Activated CD4-positive, alpha-beta T cell treated with anti-CD3 and anti-CD28 coated beads for 1 hour (primary cell): ENCODE data around the gene SFTPD.

Source experiments
- DNase-seq: peaks from one replicate; pipeline ENCODE4 v3.0.0-alpha.2; 2020

Gene SFTPD

DNA sequence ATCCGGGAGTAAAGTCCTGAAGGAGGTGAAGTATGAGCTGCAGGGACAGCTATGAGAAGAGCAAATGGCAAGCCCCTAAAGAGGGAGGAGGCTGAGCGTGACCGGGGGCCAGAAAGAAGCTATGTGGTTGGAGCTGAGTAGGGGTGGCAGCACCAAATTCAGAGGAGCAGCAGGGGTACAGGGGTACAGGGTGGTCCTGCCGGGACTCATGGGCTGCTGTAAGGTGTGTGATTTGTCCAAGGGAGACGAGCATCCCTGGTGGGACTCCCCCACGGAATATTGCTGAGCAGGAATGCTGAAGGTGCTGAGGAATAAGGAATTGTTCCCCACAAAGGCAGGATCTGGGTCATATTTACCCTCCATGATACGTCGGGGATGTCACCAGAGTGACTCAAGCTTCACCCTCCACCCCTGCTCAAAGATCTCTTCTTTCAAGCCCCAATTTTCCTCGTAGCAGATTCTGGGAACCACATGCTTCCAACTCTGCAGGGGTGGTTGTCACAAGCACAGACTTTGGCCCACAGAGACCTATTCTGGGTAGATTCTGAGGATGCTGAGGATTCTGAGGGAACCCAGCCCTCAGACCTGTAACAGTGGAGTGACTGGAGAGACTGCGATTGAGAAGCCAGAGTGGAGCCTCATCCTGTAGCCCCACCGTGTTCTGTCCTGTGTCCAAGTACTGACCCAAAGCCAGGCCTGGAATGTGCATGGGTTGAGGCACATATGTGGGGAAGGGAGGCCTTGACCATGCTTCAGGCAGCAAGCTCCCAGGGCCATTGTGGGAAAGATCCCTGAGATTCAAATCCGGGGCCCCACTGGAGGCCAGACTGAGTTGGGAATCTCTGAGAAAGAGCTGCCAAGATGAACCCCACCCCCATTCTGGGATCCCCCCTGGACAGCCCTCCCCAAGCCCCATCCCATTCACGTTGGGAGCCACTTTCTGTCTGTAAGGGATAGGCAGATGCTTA, 4.2 kb downstream of the SFTPD start:
- DNase-seq, result no peak

DNA sequence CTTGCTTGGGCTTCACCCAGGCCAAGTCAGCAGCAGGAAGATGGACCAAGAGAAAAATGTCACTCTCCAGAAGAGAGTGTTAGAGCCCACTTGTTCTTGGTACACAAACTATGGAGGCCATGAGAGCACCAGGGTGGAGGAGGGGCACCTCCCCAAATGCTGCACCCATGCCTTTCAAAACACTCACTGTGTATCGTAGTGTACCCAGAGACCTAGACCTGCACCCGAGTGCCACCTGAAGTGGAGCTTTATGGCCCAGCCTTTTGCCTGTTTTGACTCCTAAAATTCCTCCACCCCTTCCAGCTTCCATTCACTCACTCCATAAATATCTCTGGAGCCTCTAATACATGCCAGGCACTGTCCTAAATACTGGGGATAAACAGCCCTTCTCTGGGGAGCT, 5.0 kb downstream of the SFTPD start:
- no peak for DNase-seq

DNA sequence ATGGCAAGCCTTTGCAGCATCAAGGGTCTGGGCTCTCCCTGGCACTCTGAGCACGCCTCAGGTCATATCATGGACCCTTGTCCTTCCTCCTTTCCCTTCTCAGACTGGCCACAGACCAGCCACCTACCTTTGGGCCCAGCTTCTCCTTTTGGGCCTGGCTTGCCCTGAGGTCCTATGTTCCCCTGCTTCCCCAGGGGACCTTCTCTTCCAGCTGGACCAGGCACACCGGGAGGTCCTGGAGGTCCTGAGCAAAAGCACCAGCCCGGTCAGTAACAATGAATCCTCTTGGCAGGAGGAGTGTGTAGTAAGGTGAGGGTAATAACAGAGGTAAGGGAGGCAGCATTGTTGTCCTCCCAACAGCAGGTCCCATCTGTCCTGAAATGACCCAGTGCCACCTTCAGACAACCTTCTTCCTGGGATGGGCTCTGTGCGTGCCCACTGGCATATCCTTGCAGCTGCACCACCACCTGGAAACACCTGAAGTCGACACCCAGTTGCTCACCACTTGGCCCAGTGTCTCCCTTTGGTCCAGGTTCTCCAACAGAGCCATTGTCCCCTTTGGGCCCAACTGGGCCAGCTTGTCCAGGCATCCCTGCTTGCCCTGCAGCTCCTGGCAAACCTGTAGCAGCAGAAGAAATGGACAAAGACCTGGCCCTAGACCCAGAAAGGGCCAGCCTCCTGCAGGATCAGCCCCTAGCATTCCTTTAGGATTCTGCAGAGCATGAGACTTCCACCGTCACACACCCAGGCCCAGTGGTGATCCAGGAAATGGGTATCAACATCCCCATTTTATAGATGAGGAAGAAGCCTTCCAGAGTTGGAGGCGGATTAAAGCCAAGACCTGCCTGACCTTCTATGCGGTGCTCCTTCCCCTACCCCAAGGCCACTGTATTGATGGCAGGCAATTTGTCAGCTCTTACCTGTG, 6.4 kb downstream of the SFTPD start:
- no peak for DNase-seq

DNA sequence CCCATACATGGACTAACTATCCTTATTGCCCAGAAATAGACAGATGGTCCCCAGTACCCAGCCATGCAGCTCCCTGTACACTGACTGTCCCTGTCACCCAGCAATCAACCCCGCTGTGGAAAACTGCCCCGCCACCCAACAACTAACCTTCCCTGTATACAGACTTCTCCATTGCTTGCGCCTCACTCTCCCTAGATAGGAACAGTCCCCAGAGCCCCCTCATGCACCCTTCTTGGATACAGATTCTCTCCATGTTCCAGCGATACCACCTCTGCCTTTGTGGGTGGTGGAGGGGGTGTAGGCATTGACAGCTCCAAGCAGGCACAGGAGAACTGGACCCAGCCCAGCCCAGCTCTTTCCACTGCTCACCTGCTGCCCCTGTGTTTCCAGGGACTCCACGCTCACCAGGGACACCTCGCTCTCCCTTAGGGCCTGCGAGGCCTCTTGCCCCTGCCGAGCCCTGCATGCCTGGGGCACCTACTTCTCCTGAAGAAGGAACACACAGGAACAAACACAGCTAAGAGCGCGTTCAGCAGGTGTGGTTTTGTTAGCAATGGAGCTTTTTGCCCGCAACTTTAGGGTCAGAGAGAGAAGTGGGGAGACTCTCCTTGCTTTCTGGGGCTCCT, 7.2 kb downstream of the SFTPD start:
- DNase-seq, result no peak

DNA sequence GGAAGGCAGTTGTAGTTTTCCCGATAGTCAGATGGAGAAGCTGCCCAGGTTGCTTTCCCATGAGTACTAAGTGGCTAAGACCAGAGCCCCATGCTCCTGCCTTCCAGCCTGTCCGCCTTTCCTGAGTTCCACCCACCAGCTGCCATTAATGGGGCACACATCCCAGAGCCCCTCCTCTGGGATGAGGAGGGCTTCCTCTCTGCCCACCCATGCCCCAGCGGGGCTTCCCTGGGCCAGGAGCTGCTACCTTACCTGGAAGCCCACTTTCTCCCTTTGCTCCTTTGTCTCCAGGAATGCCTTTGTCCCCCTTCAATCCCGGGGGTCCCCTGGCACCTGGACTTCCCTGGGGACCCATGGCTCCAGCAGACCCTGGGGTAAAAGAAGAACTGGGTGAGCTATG, 7.8 kb downstream of the SFTPD start:
- no peak for DNase-seq

DNA sequence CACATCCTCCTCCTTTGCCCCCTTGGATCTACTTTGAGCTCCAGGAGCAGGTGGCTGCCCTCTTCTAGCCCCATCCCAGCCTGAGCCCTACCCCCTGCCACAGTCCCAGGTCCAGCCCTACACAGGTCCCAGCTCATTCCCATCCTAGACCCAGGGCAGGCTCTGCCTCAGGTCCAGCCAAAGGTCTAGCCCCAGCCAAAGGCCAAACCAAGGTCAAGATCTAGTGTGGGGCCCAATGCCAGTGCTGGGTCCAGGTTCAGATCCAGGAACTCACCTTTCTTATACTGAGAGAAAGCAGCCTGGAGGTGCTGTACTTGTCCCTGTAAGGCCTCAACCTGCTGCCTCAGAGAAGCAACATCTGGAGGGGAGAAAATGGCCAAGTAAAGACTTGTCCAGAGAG, 8.5 kb downstream of the SFTPD start:
- DNase-seq, result no peak

DNA sequence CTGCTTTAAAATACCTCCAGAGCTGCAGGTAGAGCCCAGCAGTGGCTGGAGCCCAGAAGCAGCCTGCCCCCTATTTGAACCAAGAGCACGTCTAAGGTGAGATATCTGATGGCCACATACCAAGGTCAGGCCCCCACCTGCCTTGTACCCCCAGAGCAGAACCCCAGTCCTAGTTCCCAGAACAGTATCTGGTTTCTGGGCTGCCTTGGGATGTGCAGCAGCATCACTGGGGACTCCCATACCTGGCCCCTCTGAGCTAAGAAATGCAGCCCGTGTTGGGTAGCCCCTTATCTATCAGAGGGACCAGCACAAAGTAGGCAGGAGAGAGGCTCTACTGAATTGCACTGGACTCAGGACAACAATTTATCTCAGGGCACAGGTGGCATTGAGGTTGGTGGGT, 8.9 kb downstream of the SFTPD start:
- no peak for DNase-seq

DNA sequence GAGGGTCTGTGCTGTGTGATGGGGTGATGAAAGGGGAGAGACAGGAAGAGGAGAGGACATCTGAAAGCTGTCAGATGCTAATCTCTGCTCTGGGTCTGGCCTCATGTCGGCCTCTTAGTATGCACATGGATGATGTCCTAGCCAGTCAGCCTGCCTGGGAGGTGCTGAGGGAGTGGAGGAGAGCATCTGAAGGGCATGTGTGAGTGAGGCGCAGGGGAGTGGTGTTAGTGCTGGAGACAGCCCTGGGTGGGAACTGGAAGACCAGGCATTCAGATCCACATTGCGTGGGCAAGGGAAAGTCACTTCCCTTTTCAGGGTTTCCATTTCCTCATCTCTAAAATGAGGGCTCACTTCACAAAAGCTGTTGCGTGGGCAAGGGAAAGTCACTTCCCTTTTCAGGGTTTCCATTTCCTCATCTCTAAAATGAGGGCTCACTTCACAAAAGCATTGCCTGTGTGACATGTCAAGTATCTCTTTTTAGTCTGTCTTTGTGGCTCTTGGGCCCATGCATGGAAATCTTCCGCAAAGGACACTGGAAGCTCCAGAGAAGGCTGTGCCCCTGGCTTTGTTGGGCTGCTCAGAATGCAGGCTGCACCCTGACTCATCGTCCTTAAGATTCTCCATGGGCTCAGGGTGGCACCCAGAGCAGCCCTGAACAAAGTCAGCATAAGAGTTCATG, 10.0 kb downstream of the SFTPD start:
- DNase-seq, result no peak

DNA sequence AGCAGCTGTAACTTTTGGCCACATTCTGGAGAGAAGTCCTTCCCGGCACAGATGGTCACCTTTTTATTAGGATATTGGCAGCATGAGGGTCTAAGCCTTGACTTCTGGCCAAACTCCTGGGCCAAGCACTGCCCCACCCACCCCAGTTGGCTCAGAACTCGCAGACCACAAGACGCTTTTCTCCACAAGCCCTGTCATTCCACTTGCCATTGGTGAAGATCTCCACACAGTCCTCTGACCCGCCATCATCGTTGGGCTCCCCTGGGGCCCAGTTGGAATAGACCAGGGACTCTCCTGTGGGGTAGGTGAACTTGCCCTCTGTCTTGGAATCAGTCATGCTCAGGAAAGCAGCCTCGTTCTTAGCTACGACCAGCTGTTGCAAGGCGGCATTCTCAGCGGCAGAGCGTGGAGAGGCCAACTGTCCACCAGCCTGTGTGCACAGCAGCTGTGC, 11.2 kb downstream of the SFTPD start:
- DNase-seq, result no peak

DNA sequence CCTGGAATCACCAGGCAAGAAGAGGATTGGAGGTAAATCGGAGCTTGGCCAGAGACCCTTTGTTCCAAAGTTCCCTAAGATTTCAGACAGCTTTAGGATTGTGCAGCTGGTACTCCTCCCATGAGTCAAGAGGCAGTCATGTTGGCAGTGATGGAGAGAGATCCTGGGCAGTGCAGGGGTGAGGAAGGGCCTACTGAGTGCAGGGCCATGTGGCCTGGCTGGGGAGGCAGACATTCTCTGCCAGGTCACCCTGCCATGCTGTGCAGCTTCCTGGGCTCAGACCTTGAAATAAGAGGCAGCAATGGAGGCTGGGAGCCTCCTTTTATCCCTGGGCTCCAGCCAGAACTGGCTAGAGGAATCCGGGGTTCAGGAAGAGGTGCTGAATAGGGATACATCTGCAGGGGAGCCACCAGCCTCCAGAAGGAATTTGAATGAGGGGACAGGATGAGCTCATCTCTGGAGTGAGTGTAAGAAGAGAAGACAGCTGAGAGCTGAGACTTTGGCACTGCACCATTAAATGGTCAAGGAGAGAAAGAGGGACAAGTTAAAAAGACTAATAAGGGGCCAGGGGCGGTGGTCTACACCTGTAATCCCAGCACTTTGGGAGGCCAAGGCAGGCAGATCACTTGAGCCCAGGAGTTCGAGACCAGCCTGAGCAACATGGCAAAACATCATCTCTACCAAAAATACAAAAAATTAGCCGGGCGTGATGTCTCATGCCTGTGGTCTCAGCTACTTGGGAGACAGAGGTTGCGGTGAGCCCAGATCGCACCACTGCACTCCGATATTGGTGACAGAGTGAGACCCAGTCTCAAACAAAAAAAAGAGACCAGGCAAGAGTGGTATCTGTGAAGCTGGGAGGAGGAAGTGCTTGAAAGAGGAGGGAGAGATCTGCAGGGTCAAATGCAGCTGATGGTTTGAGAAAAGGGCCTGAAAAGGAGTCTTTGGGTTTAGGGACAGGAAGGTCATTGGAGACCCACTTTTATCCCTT, 12.0 kb downstream of the SFTPD start:
- DNase-seq, result no peak

DNA sequence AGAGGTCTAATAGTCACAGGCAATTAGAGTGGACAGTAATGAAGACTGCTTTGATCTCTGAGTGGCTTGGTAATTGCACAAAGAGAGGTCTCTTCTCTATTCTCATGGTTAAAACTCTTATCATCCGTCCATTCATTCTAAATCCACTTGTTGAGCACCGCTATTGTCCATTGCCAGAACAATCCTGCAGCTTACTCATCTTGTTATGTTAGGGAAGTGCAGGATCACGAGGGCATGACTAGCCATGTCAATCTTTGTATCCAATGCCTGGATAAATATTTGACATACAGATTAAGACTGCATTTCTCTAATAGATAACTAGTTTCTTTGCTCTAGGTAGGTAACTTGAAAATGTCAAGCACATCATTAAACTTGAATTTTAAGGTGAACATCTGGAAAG, 14.9 kb downstream of the SFTPD start:
- DNase-seq, result no peak

DNA sequence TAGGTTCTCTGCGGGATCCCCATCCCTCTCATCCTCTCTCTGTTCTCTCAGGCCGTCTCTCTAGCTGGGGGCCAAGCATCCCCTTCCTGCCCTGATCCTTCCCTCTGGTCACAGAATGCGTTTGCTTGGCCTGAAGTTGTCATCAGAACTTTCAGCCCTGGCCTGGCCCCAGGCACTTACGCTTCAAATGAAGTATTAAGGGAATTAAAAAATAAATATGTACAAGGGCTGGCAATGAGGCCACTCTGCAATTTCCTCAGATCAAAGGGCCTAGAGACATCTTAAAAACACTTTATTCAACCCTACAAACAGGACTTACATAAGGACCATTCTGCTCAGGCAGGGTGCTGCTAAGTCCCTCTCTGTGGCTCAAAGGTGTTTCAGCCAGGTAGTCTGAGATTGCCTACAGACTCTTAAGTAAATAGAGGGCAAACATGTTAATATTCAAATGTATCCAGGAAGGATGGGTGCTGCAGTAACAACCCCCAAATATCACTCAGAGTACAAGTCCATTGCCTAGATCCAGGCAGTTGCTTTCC, 16.0 kb downstream of the SFTPD start:
- no peak for DNase-seq

DNA sequence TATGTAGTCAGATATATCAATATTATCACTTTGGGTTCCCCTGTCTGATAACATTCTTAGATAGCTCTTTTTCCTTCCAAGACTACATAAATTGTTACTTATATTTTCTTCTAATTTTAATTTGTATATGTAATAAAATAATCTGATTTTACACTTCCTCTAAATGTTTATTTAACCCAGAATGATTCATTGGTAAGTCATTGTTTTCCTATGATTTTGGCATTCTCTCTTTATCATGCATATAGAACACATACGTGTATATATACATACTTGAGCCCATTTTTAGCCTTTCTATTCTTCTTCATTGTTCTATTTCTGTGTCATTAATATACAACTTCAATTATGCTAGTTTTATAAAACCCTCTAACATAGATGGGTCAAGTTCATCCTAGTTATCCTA, 16.6 kb downstream of the SFTPD start:
- DNase-seq, result no peak

DNA sequence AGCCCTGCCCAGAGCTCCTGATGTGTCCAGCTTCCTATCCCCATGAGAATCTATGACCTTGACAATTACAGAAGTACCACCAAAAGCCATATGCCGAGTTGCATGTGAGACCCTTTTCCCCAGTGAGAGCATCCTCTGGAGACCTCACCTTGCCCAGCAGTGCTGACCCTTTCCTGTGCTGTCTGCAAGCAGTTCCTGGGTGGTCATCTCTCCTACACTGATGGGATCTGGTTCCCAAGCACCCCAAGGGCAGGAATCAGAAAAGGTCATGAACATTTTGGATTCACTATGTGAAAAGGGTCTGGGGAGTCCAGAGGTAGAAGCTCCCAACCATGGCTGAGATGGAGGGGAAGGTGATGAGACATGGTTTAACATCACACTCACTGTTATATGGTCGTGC, 18.2 kb downstream of the SFTPD start:
- DNase-seq, result no peak

DNA sequence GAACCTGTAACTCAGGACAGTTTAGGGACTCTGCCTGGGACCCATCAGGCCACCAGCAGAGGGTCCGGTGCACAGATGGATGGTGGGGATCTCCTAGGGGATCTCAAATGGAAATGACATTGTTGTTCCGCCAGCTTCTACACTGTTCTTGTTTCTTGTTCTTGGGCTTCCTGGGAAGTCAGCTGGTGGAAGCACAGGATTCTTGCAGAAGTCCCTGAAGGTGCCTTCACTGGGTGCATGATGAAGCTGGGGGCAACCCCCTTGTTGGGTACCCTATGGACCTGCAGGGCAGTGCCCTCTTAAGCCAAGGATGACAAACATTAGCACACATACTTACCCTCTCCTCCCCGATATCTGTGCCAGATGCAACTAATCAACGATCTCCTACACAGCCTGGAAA, 18.6 kb downstream of the SFTPD start:
- no peak for DNase-seq

DNA sequence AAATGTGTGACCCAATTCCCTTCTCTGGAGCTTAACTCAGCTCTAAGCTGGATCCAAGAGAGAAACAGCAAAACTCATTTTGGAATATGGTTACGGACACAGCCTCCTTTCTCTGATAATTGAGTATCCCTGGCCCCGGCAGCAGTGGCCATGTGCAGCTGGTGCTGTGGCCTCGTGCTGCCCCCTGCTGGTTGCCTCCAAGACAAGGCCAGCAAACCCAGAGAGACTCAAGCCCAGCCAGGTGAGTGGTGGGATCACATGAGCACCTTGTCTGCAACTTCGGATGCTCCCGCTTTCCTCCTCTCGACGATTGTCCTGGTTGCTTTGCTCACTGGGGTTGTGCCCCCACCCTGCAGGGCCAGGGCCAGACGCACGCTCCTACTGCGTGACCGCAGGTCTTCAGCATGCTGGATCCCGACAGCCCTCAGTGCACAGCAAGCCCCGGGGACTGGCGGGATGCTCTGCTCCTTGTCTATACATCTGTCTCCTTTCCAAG, 19.4 kb downstream of the SFTPD start:
- peak; percentile 64 for DNase-seq

DNA sequence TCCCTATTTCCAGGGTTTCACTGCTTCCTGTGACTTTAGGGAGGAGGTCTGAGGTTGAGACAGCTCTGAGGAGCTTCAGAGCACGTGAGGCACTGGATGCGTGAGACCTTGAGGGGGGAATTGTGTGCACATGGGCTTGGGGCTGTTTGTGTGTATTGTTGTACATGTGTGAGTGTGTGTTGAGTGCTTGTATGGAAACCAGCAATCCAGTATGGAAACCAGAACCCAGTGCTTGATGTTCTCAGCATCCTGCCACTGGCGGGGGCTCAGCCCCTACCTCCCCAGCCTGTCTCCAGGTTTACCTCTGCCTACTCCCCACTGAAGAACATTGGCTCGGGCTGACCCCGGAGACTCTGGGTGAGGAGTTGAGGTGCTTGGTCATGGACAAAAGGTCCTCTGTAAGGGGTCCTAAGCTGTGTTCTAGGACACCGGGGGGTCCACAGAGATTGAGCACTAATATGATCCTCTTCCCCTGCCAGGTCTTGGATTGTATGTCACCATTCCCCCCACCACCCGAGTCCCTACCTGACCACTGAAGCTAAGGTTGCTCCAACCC, 20.8 kb downstream of the SFTPD start:
- DNase-seq, result no peak

DNA sequence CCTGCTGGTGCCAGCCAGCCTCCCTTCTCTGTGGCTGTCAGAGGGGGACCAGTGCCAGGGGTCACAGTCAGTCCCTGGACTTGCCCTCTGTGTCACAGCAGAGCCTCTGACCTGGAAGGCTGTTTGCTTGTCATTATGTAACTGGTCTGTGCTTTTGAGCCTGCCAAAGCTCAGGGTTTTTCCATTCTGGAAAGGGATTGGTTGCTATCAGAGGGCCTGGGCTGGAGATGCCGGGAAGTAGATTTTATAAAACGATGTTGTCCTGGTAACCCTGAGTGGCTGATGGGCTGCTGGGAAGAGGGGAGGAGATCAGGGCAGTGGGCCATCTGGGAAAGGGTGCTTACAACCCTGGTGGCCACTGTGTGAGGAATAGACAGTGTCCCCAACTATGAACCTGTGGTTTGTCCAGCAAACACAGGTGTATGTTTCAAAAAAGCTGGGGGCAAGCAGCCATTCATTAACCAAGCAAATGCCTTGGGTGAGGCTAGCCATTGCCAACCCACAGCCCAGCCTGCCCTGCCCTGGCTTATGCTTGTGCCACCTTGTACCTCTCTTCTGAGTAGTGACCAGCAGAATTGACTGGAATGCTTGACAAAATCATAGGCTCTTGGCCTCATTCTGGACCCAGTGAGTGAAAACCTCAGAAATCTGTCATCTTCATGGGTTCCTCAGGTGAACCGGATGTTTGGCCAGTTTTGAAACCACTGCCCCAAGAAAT, 21.6 kb downstream of the SFTPD start:
- DNase-seq, result no peak

DNA sequence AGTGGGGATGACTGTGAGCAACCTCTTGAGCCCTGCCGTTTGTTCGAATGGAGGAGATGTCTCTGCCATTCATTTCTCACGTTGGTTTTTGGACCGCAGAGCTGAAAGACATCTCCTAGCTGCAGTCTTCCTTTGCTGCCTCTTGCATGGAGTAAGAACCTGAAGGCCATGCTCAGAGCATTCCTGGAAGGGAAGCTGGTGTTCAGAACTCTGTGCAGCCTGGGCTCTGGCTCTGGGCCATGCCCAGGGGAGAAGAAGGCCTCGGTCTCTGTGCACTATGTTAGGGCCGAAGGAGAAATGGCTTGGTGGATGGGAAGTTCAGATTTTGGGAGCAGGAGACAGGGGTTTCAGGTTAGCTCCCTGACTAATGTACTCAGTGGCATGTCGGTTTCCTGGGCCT, 22.9 kb downstream of the SFTPD start:
- DNase-seq, result no peak

DNA sequence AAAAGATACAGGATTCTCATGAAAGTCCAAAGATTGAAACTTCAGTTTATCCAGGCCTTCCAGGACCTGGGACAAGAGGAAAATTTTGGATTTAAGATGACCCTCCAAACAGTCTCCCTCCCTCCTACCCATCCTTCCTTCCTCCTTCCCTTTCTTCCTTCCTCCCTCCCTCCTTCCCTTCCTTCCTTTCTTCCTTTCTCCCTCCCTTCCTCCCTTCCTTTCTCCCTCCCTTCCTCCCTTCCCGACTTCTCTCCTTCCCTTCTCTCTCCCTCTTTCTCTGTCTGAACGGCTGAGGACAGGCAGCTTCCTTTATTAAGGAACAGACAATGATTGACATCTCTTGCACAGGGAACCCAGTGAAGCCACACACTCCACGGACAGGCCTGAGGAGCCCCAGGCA, 23.3 kb downstream of the SFTPD start:
- no peak for DNase-seq
